ENCODE results near the gene PLEKHA6. TPM values are rescaled to one million over a fixed set of nuclear protein-coding genes. Genes with fewer than 3 reads are reported as not detected.
A peak's percentile ranks its signal among the peaks of the same experiment; 100 is the strongest.

PLEKHA6 gene
- total RNA-seq, 1 donor from 2014 or later = 27.9 TPM

- DNase-seq (ENCODE audit: low spot score) = no peak
- intact Hi-C loops (cut with DNase I) = loop anchor here (5.0 kb wide), 1 partner anchor 34 kb away; no protein-coding TSS in a partner anchor
Measured at GRCh38 chr1:204296431-204296988, 63.2 kb downstream of the PLEKHA6 start.

GRCh38 chr1:204295671-204296070, 64.1 kb downstream of the PLEKHA6 start:
- intact Hi-C loops (cut with DNase I) = loop anchor here (5.0 kb wide), 1 partner anchor 33 kb away; no protein-coding TSS in a partner anchor
- DNase-seq (ENCODE audit: low spot score) = no peak

DNA sequence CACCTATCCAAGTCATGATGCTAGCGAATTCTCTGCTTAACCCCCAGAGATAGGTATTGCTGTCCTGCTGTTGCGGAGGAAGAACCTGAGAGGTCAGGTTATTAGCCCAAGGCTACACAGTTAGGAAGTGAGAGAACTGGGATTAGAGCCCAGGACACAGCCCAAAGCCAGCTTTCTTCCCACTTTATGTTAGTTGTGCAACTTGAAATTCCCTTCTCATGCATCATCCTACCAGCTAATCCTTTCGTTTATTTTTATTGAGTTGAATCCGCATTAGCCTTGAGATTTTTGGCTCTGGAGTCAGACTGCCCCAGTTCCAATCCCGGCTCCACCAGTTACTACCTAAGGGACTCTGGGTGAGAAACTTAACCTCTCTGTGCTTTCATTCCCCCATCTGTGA, 65.4 kb downstream of the PLEKHA6 start:
- intact Hi-C loops (cut with DNase I) = no loop called here
- DNase-seq (ENCODE audit: low spot score) = no peak

DNA sequence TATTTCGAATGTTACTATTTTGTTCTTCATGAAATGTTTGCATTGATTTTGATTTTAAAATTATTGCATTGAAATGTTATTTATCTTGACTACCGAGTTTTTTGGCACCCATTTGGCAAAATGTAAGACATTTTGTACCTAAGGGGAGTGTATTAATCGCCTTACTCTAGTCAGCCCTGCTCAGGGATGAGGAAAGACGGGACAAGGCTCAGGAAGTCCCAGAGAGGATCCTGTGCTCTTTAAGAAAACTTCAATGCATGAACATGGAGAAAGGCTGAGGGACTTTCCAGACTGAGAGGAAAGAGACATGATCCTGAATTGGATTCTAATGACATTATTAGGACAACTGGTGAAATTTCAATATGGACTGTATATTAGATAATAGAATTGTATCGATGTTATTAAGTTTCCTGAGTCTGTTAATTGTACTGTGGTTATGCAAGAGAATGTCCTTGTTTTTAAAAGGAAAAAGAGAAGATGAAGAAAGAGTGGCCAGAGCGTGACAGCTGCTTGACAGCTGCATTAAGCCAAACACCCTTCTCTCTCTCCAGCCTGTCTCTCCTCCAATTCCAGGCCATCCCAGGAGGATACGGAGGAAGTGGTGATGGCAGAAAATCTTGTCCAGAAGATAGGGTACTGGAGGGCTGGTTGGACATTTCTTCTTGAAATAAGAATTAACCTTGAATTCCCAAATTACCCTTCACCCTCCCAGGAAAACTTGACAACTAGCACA, 66.0 kb downstream of the PLEKHA6 start:
- DNase-seq (ENCODE audit: low spot score) = no peak
- intact Hi-C loops (cut with DNase I) = no loop called here

GRCh38 chr1:204292740-204293139, 67.0 kb downstream of the PLEKHA6 start:
- intact Hi-C loops (cut with DNase I) = no loop called here
- no peak for DNase-seq (ENCODE audit: low spot score)

DNA sequence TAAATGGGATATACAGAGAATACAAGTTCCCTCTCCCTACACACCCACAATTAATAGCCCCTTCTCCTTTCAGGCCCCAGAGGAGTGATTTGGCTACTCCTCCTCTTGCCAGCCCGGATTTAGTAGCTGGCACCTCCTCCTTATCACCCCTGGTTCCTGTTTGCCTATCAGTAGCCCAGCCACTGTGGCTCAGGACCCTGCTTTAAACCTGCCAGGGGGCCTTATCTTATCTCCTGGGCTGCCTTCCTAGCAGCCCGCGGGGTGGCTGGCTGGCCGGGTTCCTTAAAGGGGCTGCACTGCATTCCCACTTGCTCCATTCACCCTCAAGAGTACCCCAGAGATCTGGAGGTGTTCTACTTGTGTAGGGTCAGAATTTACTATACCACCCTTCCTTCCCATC, 70.4 kb downstream of the PLEKHA6 start:
- intact Hi-C loops (cut with DNase I) = no loop called here
- DNase-seq (ENCODE audit: low spot score) = no peak

- intact Hi-C loops (cut with DNase I) = no loop called here
- DNase-seq (ENCODE audit: low spot score) = peak; percentile 82
Measured at GRCh38 chr1:204288021-204288588, 71.6 kb downstream of the PLEKHA6 start.

DNA sequence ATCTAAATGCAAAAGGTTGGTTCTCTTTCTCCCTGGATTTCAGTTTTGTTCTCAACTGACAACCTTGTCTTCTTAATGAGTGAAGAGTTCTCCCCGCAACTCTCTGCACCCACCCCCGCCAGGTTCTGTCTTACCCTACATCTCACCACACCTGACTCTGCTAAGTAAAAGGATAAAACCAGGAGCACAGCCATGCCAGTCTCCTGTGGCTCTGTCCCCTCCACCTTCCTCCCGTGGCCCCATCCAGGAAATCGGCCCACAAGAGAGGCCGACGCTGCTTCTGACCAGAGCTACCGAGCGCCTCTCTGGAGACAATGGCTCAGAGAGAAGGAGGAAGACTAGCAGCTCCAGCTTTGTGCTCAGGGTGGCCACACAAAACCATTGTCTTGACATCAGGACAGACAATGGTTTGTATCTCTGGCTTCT, 72.2 kb downstream of the PLEKHA6 start:
- no peak for DNase-seq (ENCODE audit: low spot score)
- intact Hi-C loops (cut with DNase I) = no loop called here

DNA sequence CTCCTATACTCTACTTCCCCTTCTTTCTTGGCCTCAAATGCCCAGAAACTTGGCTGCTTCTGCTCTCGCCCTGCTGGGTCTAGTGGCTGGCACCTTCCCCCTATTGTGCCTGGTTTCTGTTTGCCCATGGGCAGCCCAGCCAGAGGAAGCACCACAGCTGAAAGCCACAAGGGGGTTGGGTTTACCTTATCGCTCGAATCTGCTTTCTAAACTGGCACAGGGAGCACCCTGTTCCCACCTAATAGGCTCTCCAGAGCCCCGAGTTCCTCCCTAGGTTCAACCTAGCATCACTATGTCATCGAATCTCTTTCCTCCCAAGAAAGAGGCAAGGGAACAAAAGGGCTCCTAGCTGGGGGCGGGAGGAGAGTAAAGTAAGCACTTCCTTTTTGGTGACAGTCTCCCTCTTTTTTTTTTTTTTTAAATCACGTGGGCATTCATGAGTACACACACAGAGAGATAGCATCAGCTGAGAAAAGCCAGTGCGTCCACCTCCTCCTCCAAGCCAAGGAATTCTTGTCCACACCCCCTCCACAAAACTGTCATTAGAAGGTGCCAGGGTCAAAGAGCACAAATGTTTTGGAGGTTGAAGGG, 72.8 kb downstream of the PLEKHA6 start:
- intact Hi-C loops (cut with DNase I) = no loop called here

DNA sequence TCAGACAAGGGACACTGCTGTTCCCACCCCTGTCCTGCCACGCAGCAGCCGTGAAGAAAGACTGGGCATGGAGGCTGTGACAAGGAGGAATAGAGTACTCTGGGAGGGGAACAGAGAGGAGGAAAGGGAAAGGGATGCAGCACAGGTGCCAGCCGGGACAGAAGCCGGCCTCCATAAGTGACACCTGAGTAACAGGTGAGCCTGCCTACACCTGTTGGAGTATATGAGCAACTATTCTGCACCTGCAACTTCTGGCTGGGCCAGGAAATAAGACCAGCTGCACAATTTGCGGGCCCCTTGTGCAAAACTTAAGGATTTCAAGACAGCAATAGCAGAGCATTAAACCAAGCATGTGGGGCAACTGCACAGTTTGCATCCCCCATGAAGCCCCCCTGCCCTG, 73.4 kb downstream of the PLEKHA6 start:
- intact Hi-C loops (cut with DNase I) = no loop called here
- DNase-seq (ENCODE audit: low spot score) = no peak

More for the DNA sequence above, 72.8 kb downstream of the PLEKHA6 start:
- no peak for DNase-seq (ENCODE audit: low spot score)

GRCh38 chr1:204285436-204286305, 74.1 kb downstream of the PLEKHA6 start:
- no peak for DNase-seq (ENCODE audit: low spot score)
- intact Hi-C loops (cut with DNase I) = no loop called here

DNA sequence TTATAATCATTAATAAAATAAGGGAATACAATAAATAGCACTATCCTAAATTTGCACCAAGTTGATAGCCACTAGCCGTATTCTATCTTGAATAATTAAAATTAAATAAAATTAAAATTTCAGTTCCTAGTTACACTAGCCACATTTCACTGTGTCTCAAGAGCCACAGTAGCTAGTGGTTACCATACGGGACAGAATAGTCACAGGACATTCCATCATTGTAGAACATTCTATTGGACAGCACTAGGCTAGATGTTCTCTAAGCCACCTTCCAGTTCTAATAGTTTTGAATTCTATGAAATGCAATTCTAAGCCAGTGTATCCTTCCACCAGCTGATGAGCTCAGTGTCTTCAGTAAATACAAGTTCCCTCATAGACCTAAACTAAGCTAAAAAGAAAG, 74.8 kb downstream of the PLEKHA6 start:
- no peak for DNase-seq (ENCODE audit: low spot score)
- intact Hi-C loops (cut with DNase I) = no loop called here

GRCh38 chr1:204283711-204284651, 75.7 kb downstream of the PLEKHA6 start:
- DNase-seq (ENCODE audit: low spot score) = no peak
- intact Hi-C loops (cut with DNase I) = no loop called here

DNA sequence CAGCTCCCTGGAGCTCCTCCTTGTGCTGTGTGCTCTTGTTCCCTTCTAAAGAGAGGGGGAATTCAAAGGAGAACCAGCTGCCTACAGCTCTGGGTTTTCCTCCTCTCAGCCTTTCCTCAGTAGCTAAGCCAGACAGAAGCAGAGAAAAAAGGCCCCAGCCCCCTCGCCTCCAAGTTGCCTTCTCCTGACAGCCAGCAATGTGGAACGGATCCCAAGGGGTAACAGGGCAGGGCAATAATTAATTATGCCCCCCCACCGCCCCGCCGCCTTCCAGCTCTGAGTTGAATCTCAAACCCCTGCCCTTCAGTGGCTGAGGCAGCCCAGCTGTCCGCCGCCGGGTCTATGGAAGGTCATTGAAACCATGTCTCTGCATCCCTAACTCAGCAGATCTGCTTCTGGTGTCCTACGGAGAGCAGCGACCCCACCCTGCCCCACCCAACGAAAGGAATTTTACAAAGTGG, 76.9 kb downstream of the PLEKHA6 start:
- DNase-seq (ENCODE audit: low spot score) = no peak
- intact Hi-C loops (cut with DNase I) = no loop called here

DNA sequence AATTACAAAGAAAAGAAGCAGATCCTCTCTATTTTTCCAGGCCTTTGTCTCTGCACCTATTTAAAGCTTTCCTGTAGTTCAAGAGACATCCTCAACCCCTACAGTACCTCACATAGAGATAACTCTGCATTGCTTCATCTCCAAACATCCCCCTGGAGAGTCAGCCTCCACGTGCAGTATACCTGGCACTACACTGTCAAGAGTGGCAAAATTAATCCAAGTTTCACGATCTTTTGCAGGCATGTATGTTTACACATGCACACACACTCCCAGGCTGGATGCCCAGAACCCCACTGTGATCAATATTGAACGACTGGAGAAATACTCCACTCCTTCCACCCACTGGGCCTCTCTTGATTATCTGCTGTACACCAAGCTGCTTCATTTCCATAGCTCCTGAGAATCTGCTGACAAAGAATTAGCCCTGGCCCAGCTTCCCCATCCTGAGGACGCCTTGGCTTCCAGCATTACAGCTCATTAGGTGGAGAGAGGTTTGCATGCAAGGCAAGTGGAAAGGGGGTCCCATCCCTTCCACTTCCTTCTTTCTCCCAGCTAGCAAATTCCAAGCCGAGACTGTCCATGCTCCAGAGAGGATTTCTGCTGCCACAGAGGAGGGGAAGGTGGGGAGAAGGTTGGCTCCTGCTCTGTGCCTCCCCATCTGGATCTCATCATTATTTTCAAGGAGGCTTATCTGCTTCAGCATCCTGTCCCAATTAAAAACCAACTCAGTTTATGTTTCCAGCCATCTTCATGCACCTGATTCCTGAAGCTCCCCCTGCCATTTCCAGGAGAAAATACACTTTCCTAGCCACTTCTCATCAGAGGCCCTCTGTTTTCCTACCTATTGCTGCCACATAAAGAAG, 79.4 kb downstream of the PLEKHA6 start:
- no peak for DNase-seq (ENCODE audit: low spot score)
- intact Hi-C loops (cut with DNase I) = no loop called here

GRCh38 chr1:204278958-204279357, 80.8 kb downstream of the PLEKHA6 start:
- intact Hi-C loops (cut with DNase I) = no loop called here
- DNase-seq (ENCODE audit: low spot score) = no peak

DNA sequence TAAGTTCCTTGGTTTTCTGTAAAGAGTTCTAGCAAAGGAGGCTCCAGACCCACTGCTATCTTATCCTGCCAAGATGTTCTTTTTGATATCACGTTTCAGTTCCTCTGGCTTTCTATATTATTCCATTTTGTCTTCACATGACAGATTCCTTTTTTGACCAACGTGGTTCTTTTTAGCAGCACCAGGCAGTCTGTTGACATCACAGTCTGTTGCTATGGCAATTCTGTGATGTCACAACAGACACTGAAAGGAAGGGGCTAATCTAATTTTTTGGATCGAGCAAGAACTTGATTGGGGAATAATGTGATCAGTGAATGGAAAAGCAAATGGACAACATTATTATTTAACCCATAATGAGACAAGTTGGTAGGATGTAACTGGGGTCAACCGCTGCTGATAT, 81.5 kb downstream of the PLEKHA6 start:
- no peak for DNase-seq (ENCODE audit: low spot score)
- intact Hi-C loops (cut with DNase I) = no loop called here

Data from cardiac septum (tissue), 1 donor.